Activated naive CD4-positive, alpha-beta T cell treated with anti-CD3 and anti-CD28 coated beads for 36 hours (primary cell): ENCODE measurements around the gene STRIP2. TPM values are rescaled to one million over a fixed set of nuclear protein-coding genes. Genes with fewer than 3 reads are reported as not detected.
"Not testable (repeated sequence)": the region's sequence is repeated elsewhere in the genome, so short reads cannot be mapped to it uniquely, and the experiment has no call there.

ENCODE experiments used
- CTCF ChIA-PET: fragments of 350-600 bp; sonication (Branson Sonifier 250); formaldehyde crosslinking; loops from one replicate; lab custom pipeline; 2021; ENCODE audit warnings: antibody characterized with exemption; lab: Charles Lee
- DNase-seq: peaks from one replicate; pipeline ENCODE4 v3.0.0-alpha.2; 2020
- H3K27ac Mint-ChIP-seq: one replicate; pipeline ENCODE4 v1.8.0; 2021; ENCODE audit warnings: mild to moderate bottlenecking, mixed read lengths
- H3K27me3 Mint-ChIP-seq: one replicate; pipeline ENCODE4 v1.8.0; 2021; ENCODE audit warnings: low read depth, mixed read lengths
- H3K36me3 Mint-ChIP-seq: one replicate; pipeline ENCODE4 v1.8.0; 2021; ENCODE audit warnings: low read depth, mixed read lengths
- H3K4me1 Mint-ChIP-seq: one replicate; pipeline ENCODE4 v1.8.0; 2021; ENCODE audit warnings: low read depth, mixed read lengths
- H3K4me3 Mint-ChIP-seq: one replicate; pipeline ENCODE4 v1.8.0; 2021; ENCODE audit warnings: mild to moderate bottlenecking, moderate library complexity, mixed read lengths
- H3K9me3 Mint-ChIP-seq: one replicate; pipeline ENCODE4 v1.8.0; 2021; ENCODE audit warnings: mixed read lengths
- intact Hi-C: fragments of 100-400 bp; cut with micrococcal nuclease; formaldehyde crosslinking; loops from one replicate; pipeline ENCODE4 v1.15.1; 2023
- total RNA-seq, 2 experiments: library from RNA; stranded (reverse); gene quantifications; one replicate each; pipeline ENCODE4 v1.2.3, GENCODE V29; 2021

STRIP2 gene
- total RNA-seq, 2 experiments from 2014 or later: 71.4 to 76.0 TPM

- Mint-ChIP-seq H3K36me3 (peaks cover 35% of the 10 kb centered on the region), H3K27me3 (no peaks in the 10 kb centered on the region), H3K9me3 (no peaks in the 10 kb centered on the region), H3K27ac (no peak overlapping the region), H3K4me1 (no peaks in the 10 kb centered on the region), H3K4me3 (no peak overlapping the region)
- CTCF ChIA-PET: no interaction called here
- intact Hi-C loops: no loop called here
- no peak for DNase-seq
Measured at GRCh38 chr7:129461809-129462208, 27.6 kb downstream of the STRIP2 start.

- intact Hi-C loops: no loop called here
- Mint-ChIP-seq H3K9me3 (no peaks in the 10 kb centered on the region), H3K36me3 (peaks cover 39% of the 10 kb centered on the region), H3K4me1 (no peaks in the 10 kb centered on the region), H3K27me3 (no peaks in the 10 kb centered on the region), H3K27ac (no peak overlapping the region), H3K4me3 (no peak overlapping the region)
- DNase-seq: no peak
- CTCF ChIA-PET: interaction anchor here (0.7 to 1.3 kb wide), 2 partner anchors 9 to 19 kb away, joined by 3 read pairs; no protein-coding TSS in a partner anchor
Measured at GRCh38 chr7:129462420-129462819, 28.2 kb downstream of the STRIP2 start.

GRCh38 chr7:129464194-129464593 is 30.0 kb downstream of the STRIP2 start:
- no peak overlapping the region for H3K4me3 Mint-ChIP-seq
- DNase-seq: no peak
- no peak overlapping the region for H3K27ac Mint-ChIP-seq
- intact Hi-C loops: no loop called here
- CTCF ChIA-PET: interaction anchor here (1.2 kb wide), 1 partner anchor 246 kb away, joined by 3 read pairs; no protein-coding TSS in a partner anchor
- H3K9me3 Mint-ChIP-seq: no peaks in the 10 kb centered on the region
- H3K36me3 Mint-ChIP-seq: peaks cover 49% of the 10 kb centered on the region
- H3K27me3 Mint-ChIP-seq: no peaks in the 10 kb centered on the region
- H3K4me1 Mint-ChIP-seq: no peaks in the 10 kb centered on the region

GRCh38 chr7:129465080-129465479 is 30.8 kb downstream of the STRIP2 start:
- intact Hi-C loops: no loop called here
- Mint-ChIP-seq H3K4me1 (no peaks in the 10 kb centered on the region), H3K36me3 (peaks cover 52% of the 10 kb centered on the region), H3K4me3 (no peak overlapping the region), H3K27me3 (no peaks in the 10 kb centered on the region), H3K27ac (no peak overlapping the region), H3K9me3 (no peaks in the 10 kb centered on the region)
- no peak for DNase-seq
- CTCF ChIA-PET: interaction anchor here (1.7 kb wide), 1 partner anchor 98 kb away, joined by 5 read pairs; no protein-coding TSS in a partner anchor

- H3K4me3 Mint-ChIP-seq: no peak overlapping the region
- peaks cover 12% of the 10 kb centered on the region for H3K4me1 Mint-ChIP-seq
- CTCF ChIA-PET: interaction anchor here (0.6 kb wide), 1 partner anchor 78 kb away, joined by 3 read pairs; no protein-coding TSS in a partner anchor
- intact Hi-C loops: no loop called here
- DNase-seq: no peak
- H3K36me3 Mint-ChIP-seq: peaks cover 58% of the 10 kb centered on the region
- no peaks in the 10 kb centered on the region for H3K27me3 Mint-ChIP-seq
- H3K9me3 Mint-ChIP-seq: no peaks in the 10 kb centered on the region
- H3K27ac Mint-ChIP-seq: no peak overlapping the region
Measured at GRCh38 chr7:129466796-129467195, 32.6 kb downstream of the STRIP2 start.

GRCh38 chr7:129468087-129468486 is 33.9 kb downstream of the STRIP2 start:
- Mint-ChIP-seq H3K27ac (no peak overlapping the region), H3K36me3 (peaks cover 58% of the 10 kb centered on the region), H3K4me1 (peaks cover 12% of the 10 kb centered on the region), H3K4me3 (no peak overlapping the region), H3K9me3 (no peaks in the 10 kb centered on the region), H3K27me3 (no peaks in the 10 kb centered on the region)
- CTCF ChIA-PET: no interaction called here
- intact Hi-C loops: no loop called here
- DNase-seq: no peak

GRCh38 chr7:129468547-129468946 is 34.3 kb downstream of the STRIP2 start:
- H3K4me3 Mint-ChIP-seq: no peak overlapping the region
- intact Hi-C loops: no loop called here

GRCh38 chr7:129469930-129470329 is 35.7 kb downstream of the STRIP2 start:
- no peak for DNase-seq
- CTCF ChIA-PET: interaction anchor here (0.8 to 5.5 kb wide), 8 partner anchors 16 to 131 kb away, joined by 3 to 45 read pairs (median 4); partner anchors contain the start of gene STRIP2
- H3K27ac Mint-ChIP-seq: no peak overlapping the region

More at GRCh38 chr7:129468547-129468946, 34.3 kb downstream of the STRIP2 start:
- Mint-ChIP-seq H3K27me3 (no peaks in the 10 kb centered on the region), H3K4me1 (peaks cover 12% of the 10 kb centered on the region), H3K27ac (no peak overlapping the region), H3K36me3 (peaks cover 57% of the 10 kb centered on the region), H3K9me3 (no peaks in the 10 kb centered on the region)
- CTCF ChIA-PET: interaction anchor here (3.6 kb wide), 1 partner anchor 92 kb away, joined by 21 read pairs; no protein-coding TSS in a partner anchor
- DNase-seq: no peak

GRCh38 chr7:129470411-129470810 is 36.2 kb downstream of the STRIP2 start:
- H3K4me3 Mint-ChIP-seq: no peak overlapping the region
- DNase-seq: no peak
- H3K27ac Mint-ChIP-seq: peak overlapping the region; percentile 3
- intact Hi-C loops: loop anchor here (2.0 kb wide), 1 partner anchor 246 kb away; the partner anchor contains the start of gene AHCYL2
- H3K4me1 Mint-ChIP-seq: peaks cover 12% of the 10 kb centered on the region
- no peaks in the 10 kb centered on the region for H3K9me3 Mint-ChIP-seq
- no peaks in the 10 kb centered on the region for H3K27me3 Mint-ChIP-seq
- CTCF ChIA-PET: interaction anchor here (1.0 to 5.5 kb wide), 7 partner anchors 15 to 128 kb away, joined by 3 to 45 read pairs (median 4); no protein-coding TSS in a partner anchor
- peaks cover 52% of the 10 kb centered on the region for H3K36me3 Mint-ChIP-seq

More at GRCh38 chr7:129469930-129470329, 35.7 kb downstream of the STRIP2 start:
- H3K27me3 Mint-ChIP-seq: no peaks in the 10 kb centered on the region
- no peak overlapping the region for H3K4me3 Mint-ChIP-seq
- H3K36me3 Mint-ChIP-seq: peaks cover 53% of the 10 kb centered on the region
- H3K4me1 Mint-ChIP-seq: peaks cover 12% of the 10 kb centered on the region
- no peaks in the 10 kb centered on the region for H3K9me3 Mint-ChIP-seq
- intact Hi-C loops: loop anchor here (2.0 kb wide), 1 partner anchor 245 kb away; the partner anchor contains the start of gene AHCYL2

- peaks cover 49% of the 10 kb centered on the region for H3K36me3 Mint-ChIP-seq
- intact Hi-C loops: loop anchor here (1.0 to 2.0 kb wide), 2 partner anchors 32 to 247 kb away; partner anchors contain the start of gene AHCYL2
- CTCF ChIA-PET: interaction anchor here (0.5 to 5.5 kb wide), 24 partner anchors 9 to 253 kb away, joined by 3 to 45 read pairs (median 4); partner anchors contain the start of gene STRIP2
- no peaks in the 10 kb centered on the region for H3K9me3 Mint-ChIP-seq
- H3K27ac Mint-ChIP-seq: peak overlapping the region; percentile 48
- no peak for DNase-seq
- H3K27me3 Mint-ChIP-seq: no peaks in the 10 kb centered on the region
- H3K4me3 Mint-ChIP-seq: no peak overlapping the region
- H3K4me1 Mint-ChIP-seq: peaks cover 12% of the 10 kb centered on the region
Measured at GRCh38 chr7:129471402-129471827, 37.2 kb downstream of the STRIP2 start.

GRCh38 chr7:129475931-129476330 is 41.7 kb downstream of the STRIP2 start:
- CTCF ChIA-PET, H3K4me3 Mint-ChIP-seq, H3K27me3 Mint-ChIP-seq, H3K27ac Mint-ChIP-seq, H3K9me3 Mint-ChIP-seq, intact Hi-C loops, H3K4me1 Mint-ChIP-seq, DNase-seq: not testable (repeated sequence)
- H3K36me3 Mint-ChIP-seq: peaks cover 54% of the 10 kb centered on the region

- H3K27me3 Mint-ChIP-seq, DNase-seq, intact Hi-C loops, CTCF ChIA-PET, H3K27ac Mint-ChIP-seq, H3K4me3 Mint-ChIP-seq, H3K4me1 Mint-ChIP-seq, H3K9me3 Mint-ChIP-seq: not testable (repeated sequence)
- H3K36me3 Mint-ChIP-seq: peaks cover 55% of the 10 kb centered on the region
Measured at GRCh38 chr7:129476398-129476797, 42.2 kb downstream of the STRIP2 start.

- Mint-ChIP-seq H3K36me3 (peaks cover 60% of the 10 kb centered on the region), H3K9me3 (no peaks in the 10 kb centered on the region), H3K27me3 (no peaks in the 10 kb centered on the region), H3K4me1 (no peaks in the 10 kb centered on the region), H3K27ac (no peak overlapping the region), H3K4me3 (no peak overlapping the region)
- no peak for DNase-seq
- intact Hi-C loops: no loop called here
- CTCF ChIA-PET: interaction anchor here (1.4 kb wide), 1 partner anchor 112 kb away, joined by 3 read pairs; no protein-coding TSS in a partner anchor
Measured at GRCh38 chr7:129479831-129480230, 45.6 kb downstream of the STRIP2 start.
